Dermis microvascular lymphatic vessel endothelial cell (primary cell): Measurements from ENCODE around the gene COMP. TPM values are rescaled to one million over a fixed set of nuclear protein-coding genes. Genes with fewer than 3 reads are reported as not detected.
"Not testable (repeated sequence)": the region's sequence is repeated elsewhere in the genome, so short reads cannot be mapped to it uniquely, and the experiment has no call there.

ENCODE experiments used
- DNase-seq, 2 donors: peaks; one replicate each; pipeline versions ENCODE4 v3.0.0 to v3.0.0-alpha.2; 2010; ENCODE audit warnings: low read depth in 2 of 2
- total RNA-seq: library from RNA; depleted of rRNA; stranded (reverse); fragments of >200 nt; gene quantifications from 2 replicates; pipeline ENCODE4 v1.2.1, GENCODE V29; 2014

Gene COMP
- total RNA-seq, 1 donor from 2014 or later, result not detected

DNA sequence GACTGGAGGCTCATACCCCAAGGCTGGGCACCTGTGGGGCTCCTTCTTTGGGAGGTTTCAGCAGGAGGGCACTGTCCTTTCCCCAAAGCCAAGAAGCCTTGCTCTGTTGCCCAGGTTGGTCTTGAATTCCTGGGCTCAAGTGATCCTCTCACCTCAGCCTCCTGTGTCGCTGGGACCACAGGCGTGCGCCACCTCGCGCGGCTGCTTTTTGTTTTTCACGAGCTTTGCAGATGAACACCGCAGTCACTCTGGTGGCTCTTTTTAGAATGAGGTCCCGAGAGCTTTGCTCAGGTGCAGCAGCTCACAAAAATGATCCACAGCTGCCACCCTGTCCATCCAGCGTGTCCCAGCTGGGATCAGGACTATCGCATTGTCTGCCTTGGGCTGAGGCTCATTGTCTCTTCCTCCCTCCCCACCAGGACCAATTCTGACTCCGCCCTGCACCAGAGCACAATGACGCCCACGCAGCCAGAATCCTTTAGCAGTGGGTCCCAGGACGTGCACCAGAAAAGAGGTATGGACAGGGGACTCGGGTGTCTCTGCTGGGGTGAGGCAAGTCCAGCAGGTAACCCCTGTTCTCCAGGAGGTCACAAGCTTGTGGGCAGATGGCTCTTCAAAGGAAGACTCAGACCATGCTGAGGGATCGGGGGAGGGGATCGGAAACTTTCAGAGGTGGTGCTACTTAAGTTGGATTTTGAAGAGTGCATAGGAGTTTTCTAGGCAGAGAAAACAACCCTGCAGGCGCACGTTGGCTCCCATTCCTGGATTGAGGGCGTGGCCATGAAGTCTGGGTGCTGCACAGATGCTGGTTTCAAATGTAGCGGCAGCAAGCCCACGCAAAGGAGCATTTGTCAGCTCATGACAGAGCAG lies 41.5 kb downstream of the COMP start:
- no peak for DNase-seq

DNA sequence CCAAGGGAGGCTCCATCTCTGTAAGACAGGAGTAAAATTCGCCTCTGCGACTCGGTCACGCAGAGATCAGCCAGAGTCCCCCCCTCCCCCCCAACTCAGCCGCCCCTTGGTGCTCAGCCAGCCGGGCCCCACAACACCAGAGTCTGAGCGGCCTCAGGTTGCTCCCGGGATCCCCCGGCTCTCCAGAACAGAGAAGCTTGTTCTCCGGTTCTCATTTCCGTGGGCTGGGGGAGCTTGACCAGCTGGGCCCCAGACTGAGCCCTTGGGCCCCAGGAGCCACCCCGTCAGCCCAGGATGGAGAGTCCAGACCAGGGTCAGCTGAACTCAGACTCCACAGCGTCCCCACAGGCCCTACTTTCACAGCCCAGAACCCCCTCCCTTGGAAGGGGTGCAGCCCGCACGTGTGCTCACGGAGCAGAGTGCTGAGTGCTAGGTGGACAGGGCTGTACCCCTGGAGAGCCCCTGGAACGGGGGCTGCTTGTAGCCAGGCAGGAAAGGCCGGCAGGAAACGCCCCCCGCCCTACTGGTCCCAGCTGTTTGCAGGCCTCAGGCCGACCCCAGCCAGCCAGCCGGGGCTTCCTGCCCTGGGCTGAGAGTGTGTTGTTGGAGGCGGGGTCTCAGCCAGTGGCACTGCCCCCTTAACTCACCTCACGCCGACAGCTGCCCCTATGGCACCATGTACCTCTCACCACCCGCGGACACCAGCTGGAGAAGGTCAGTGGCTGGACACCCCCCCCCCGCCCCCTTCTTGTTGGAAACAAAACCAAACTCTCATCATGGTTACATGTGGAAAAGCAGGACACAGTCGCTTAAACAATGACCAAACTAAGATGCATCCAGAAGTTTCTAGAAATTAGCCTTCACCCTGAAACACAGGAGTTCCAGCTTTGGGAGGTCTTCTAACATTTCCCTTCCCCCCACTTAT lies 44.4 kb downstream of the COMP start:
- no peak for DNase-seq

- DNase-seq, result no peak
These were observed 45.2 kb downstream of the COMP start for GRCh38 chr19:18745931-18746330.

- no peak for DNase-seq
These were observed 45.9 kb downstream of the COMP start for GRCh38 chr19:18745012-18745735.

DNA sequence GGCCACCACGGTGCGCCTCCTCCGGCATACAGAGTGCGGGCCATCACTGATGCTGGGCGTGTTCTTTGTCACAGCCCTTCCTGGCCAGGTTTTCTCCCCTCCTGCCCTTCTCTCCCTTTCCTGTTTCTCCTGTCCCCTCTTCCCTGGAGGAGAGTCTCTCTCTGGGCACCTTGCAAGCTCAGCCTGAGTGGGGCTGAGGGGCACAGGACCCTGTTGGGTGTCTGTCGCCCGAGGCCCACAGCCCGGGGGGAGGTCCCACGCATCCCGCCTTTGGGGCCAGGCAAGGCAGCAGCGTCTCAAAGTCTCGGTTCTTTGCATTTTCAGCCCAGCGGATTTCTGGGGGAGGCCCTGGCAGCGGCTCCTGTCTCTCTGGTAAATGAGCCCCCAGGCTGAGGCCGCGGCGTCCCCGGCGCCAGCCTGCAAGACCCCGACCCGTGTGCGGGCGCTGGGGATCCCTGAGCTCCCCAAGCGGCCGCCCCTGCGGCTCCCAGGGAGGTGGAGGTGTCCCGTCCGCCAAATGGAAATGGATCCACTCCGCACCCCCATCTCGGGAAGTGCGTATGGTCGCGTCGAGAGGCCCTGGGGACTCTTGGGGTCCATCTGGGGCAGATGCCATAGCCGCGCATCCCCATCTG lies 47.2 kb downstream of the COMP start:
- DNase-seq, result no peak

DNA sequence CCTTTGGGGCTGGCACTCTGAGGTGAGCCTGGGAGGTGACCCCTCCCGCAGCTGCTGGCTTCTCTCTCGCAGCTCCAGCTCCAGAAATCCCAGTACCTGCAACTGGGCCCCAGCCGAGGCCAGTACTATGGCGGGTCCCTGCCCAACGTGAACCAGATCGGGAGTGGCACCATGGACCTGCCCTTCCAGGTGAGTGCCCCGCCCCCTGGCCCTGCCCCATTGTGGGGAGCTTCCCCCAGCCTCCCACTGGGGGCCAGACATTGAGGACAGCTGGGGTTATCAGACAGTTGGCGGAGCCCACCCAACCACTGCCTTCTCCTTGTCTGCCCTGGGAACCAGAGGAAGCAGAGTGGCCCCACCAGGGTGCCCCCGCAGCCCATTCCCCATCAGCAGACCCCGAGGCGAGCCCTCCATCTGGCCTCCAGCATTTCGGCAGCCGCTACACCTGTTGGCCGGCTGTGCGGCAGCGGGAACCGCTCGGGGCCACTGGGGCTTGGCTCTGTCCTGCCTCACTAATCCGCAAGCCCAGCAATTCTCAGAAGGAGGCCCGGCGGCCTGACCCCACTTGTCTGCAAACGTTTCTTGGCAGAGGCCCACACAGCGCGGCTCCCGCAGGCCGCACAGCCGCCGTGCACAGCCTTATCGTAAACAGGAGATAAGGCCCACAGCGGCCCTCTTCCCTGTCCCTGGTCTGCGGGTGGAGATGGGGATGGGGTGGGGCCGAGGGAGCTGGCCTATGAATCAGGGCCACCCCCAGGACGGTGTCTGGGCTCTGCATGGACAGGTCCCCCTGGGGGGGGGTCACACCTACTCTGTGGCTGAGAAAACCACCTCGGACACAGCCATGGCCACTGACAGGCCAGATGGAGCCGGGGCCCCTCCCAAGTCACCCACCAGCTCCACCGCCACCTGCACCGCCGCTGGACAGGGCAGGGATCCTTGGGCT lies 48.0 kb downstream of the COMP start:
- DNase-seq, result no peak

DNA sequence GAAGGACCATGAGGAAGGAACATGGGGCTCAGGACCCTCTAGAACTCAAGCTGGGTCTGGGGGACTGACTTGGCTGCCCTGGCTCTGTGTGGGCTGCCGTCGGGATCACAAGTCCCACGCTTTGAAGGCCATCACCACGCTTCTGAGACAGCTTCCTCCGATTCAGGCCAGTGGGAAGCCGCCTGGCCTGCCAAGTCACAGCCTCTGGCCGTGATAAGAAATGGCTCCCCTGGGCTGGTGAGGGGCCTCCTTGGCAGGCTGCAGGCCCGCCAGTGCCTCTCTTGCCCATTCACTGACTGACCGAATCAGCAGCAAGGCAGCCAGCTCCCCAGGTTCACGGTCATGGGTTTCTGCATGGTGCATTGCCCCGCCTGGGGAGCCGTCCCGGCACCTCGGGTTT lies 48.8 kb downstream of the COMP start:
- DNase-seq, result no peak

- peak; percentile 49 to 57 for DNase-seq
These were observed 49.7 kb downstream of the COMP start for GRCh38 chr19:18741124-18742121.

GRCh38 chr19:18738961-18739690 lies 52.0 kb downstream of the COMP start:
- DNase-seq, result no peak

GRCh38 chr19:18737954-18738351 lies 53.2 kb downstream of the COMP start:
- no peak for DNase-seq

- no peak for DNase-seq
These were observed 53.7 kb downstream of the COMP start for GRCh38 chr19:18737337-18737953.

GRCh38 chr19:18736415-18737336 lies 54.4 kb downstream of the COMP start:
- no peak for DNase-seq

GRCh38 chr19:18735752-18736151 lies 55.4 kb downstream of the COMP start:
- DNase-seq, result no peak

DNA sequence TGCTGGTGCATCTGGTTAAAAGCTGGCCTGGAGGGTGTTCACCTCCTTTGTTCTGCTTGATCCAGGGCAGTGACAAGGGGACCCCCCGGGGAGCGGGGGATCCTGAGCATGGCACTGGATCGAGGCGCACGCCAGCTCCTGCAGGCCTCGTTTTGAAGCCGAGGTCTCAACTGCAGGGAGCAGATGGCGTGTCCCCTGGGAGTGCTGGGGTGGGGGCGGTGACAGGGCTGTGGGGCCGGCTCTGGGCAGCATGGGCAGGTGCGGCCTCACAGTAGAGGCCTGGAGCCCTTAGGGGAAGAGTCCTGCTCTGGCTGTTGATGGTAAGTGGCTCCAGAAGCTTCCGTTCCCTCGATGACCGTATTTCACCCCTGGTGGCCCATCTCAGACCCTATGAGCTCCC lies 55.8 kb downstream of the COMP start:
- DNase-seq, result no peak

GRCh38 chr19:18733762-18734332 lies 57.3 kb downstream of the COMP start:
- not testable (repeated sequence) for DNase-seq

DNA sequence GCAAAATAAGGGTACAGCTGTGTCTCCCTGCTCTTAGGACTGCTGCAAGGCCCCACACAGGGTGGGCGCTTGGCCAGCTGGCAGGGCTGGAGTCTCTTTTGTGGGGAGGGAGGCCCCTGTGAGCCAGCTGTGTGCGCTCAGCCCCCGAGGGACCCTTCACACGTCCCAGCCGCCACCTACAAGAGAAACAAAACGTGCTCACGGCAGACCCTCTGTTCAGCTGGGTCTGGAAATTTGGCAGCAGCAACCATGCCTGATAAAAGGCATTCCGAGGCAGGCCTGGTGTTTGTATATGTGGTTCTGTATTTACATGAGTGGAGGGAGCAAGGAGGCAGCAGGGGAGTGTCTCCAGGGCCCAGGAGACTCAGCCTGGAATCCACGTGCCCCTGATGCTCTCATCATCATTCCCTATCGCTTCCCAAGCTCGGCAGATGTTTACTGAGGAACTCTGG lies 57.9 kb downstream of the COMP start:
- no peak for DNase-seq
